ENCODE measurements around the gene CHST1. TPM values are rescaled to one million over a fixed set of nuclear protein-coding genes. Genes with fewer than 3 reads are reported as not detected.

CHST1 gene
- total RNA-seq, 1 experiment from 2014 or later: not detected

GRCh38 chr11:45660729-45661438, 4.5 kb downstream of the CHST1 start:
- no peak for TF ChIP-seq CTCF (IDR thresholded peaks at IDR 0.05; ENCODE audit: insufficient read depth in 1 of 2, low read depth in 1 of 2, low read length in 1 of 2, severe bottlenecking in 1 of 2, unreplicated experiment in 1 of 2)
- Histone ChIP-seq H3K27me3 (replicated peaks; ENCODE audit: control insufficient read depth, insufficient read depth, low read length) (peaks cover 19% of the 10 kb centered on the region), H3K36me3 (ENCODE audit: control insufficient read depth, insufficient read depth, low read length) (no peaks in the 10 kb centered on the region), H3K9me3 (no peaks in the 10 kb centered on the region), H3K4me3 (ENCODE audit: low read depth, low read length) (no peak overlapping the region), H3K4me1 (peaks cover 8% of the 10 kb centered on the region)
- ChIA-PET CTCF (interaction anchor here (0.7 kb wide), 1 partner anchor 9 kb away, joined by 3 read pairs; no protein-coding TSS in a partner anchor), POLR2A (no interaction called here)
- Mint-ChIP-seq H3K4me3 (ENCODE audit: unreplicated experiment) (no peak overlapping the region), H3K9me3 (ENCODE audit: unreplicated experiment) (no peaks in the 10 kb centered on the region), H3K27me3 (ENCODE audit: insufficient read depth, unreplicated experiment) (peaks cover 35% of the 10 kb centered on the region), H3K4me1 (ENCODE audit: low read depth, unreplicated experiment) (no peaks in the 10 kb centered on the region), H3K27ac (ENCODE audit: unreplicated experiment) (no peak overlapping the region), H3K36me3 (ENCODE audit: insufficient read depth, unreplicated experiment) (no peaks in the 10 kb centered on the region)
- BruUV-seq (replicated peaks): no TSS peak
- intact Hi-C loops (cut with micrococcal nuclease; ENCODE audit: unreplicated experiment): no loop called here
- DNase-seq: no peak

GRCh38 chr11:45659818-45660160, 5.6 kb downstream of the CHST1 start:
- Histone ChIP-seq H3K27me3 (replicated peaks; ENCODE audit: control insufficient read depth, insufficient read depth, low read length) (peaks cover 19% of the 10 kb centered on the region), H3K4me1 (peaks cover 7% of the 10 kb centered on the region), H3K4me3 (ENCODE audit: low read depth, low read length) (no peak overlapping the region), H3K36me3 (ENCODE audit: control insufficient read depth, insufficient read depth, low read length) (no peaks in the 10 kb centered on the region), H3K9me3 (no peaks in the 10 kb centered on the region)
- DNase-seq: no peak
- CTCF ChIA-PET: no interaction called here
- no peaks in the 10 kb centered on the region for H3K36me3 Mint-ChIP-seq (ENCODE audit: insufficient read depth, unreplicated experiment)
- H3K9me3 Mint-ChIP-seq (ENCODE audit: unreplicated experiment): no peaks in the 10 kb centered on the region
- intact Hi-C loops (cut with micrococcal nuclease; ENCODE audit: unreplicated experiment): loop anchor here (5.0 kb wide), 1 partner anchor 113 kb away; no protein-coding TSS in a partner anchor
- peaks cover 33% of the 10 kb centered on the region for H3K27me3 Mint-ChIP-seq (ENCODE audit: insufficient read depth, unreplicated experiment)
- no TSS peak for BruUV-seq (replicated peaks)
- TF ChIP-seq CTCF (IDR thresholded peaks at IDR 0.05; ENCODE audit: insufficient read depth in 1 of 2, low read depth in 1 of 2, low read length in 1 of 2, severe bottlenecking in 1 of 2, unreplicated experiment in 1 of 2): no peak
- no peak overlapping the region for H3K4me3 Mint-ChIP-seq (ENCODE audit: unreplicated experiment)
- POLR2A ChIA-PET: no interaction called here
- H3K4me1 Mint-ChIP-seq (ENCODE audit: low read depth, unreplicated experiment): no peaks in the 10 kb centered on the region
- H3K27ac Mint-ChIP-seq (ENCODE audit: unreplicated experiment): no peak overlapping the region

- no peak overlapping the region for H3K4me3 Mint-ChIP-seq (ENCODE audit: unreplicated experiment)
- no TSS peak for BruUV-seq (replicated peaks)
- H3K4me1 Mint-ChIP-seq (ENCODE audit: low read depth, unreplicated experiment): no peaks in the 10 kb centered on the region
- POLR2A ChIA-PET: no interaction called here
- H3K27me3 ChIP-seq (replicated peaks; ENCODE audit: control insufficient read depth, insufficient read depth, low read length): peaks cover 17% of the 10 kb centered on the region
- TF ChIP-seq CTCF (IDR thresholded peaks at IDR 0.05; ENCODE audit: insufficient read depth in 1 of 2, low read depth in 1 of 2, low read length in 1 of 2, severe bottlenecking in 1 of 2, unreplicated experiment in 1 of 2): no peak
- H3K36me3 ChIP-seq (ENCODE audit: control insufficient read depth, insufficient read depth, low read length): no peaks in the 10 kb centered on the region
- H3K4me1 ChIP-seq: peaks cover 1% of the 10 kb centered on the region
- CTCF ChIA-PET: no interaction called here
- H3K27me3 Mint-ChIP-seq (ENCODE audit: insufficient read depth, unreplicated experiment): peaks cover 33% of the 10 kb centered on the region
- DNase-seq: no peak
- H3K9me3 Mint-ChIP-seq (ENCODE audit: unreplicated experiment): no peaks in the 10 kb centered on the region
- intact Hi-C loops (cut with micrococcal nuclease; ENCODE audit: unreplicated experiment): loop anchor here (5.0 kb wide), 1 partner anchor 113 kb away; no protein-coding TSS in a partner anchor
- no peak overlapping the region for H3K4me3 ChIP-seq (ENCODE audit: low read depth, low read length)
- H3K27ac Mint-ChIP-seq (ENCODE audit: unreplicated experiment): no peak overlapping the region
- H3K9me3 ChIP-seq: no peaks in the 10 kb centered on the region
- H3K36me3 Mint-ChIP-seq (ENCODE audit: insufficient read depth, unreplicated experiment): no peaks in the 10 kb centered on the region
Observed at GRCh38 chr11:45659031-45659817, 6.2 kb downstream of the CHST1 start.

All from Caco-2 (cell line).